Right atrium auricular region (tissue), 2 donors: ENCODE results near the gene RYR3. TPM values are rescaled to one million over a fixed set of nuclear protein-coding genes. Genes with fewer than 3 reads are reported as not detected.

Experiments used
- DNase-seq: peaks from one replicate; pipeline ENCODE4 v3.0.0-alpha.2; 2019; ENCODE audit warnings: low spot score
- H3K27ac ChIP-seq, 2 donors: fragments of 200-600 bp; sonication (generic); 1 replicate in 1 of 2; 2 replicates in 1 of 2; pipeline ENCODE4 v1.5.1; 2016 to 2019
- H3K27me3 ChIP-seq, 2 donors: fragments of 200-600 bp; sonication (generic); one replicate each; pipeline versions ENCODE4 v1.5.1 to v1.6.0; 2017 to 2019
- H3K36me3 ChIP-seq: fragments of 200-600 bp; sonication (generic); one replicate; pipeline ENCODE4 v1.5.1; 2016
- H3K4me1 ChIP-seq, 2 donors: fragments of 200-600 bp; sonication (generic); one replicate each; pipeline versions ENCODE4 v1.5.1 to v1.6.0; 2017 to 2019
- H3K4me3 ChIP-seq, 2 donors: fragments of 200-600 bp; sonication (generic); 1 replicate in 1 of 2; 2 replicates in 1 of 2; pipeline ENCODE4 v1.5.1; 2017 to 2019; ENCODE audit warnings: mild to moderate bottlenecking in 1 of 2, moderate library complexity in 1 of 2
- H3K9me3 ChIP-seq, 2 donors: fragments of 200-600 bp; sonication (generic); one replicate each; pipeline ENCODE4 v1.5.1; 2019
- CTCF ChIP-seq, 2 donors: fragments of 200-600 bp; sonication (generic); IDR thresholded peaks; one replicate each; pipeline ENCODE4 v1.5.1; 2019; ENCODE audit warnings: antibody characterized with exemption in 2 of 2
- total RNA-seq, 2 donors: library from RNA; depleted of rRNA; stranded (reverse); fragments of >200 nt; gene quantifications; one replicate each; pipeline ENCODE4 v1.1.0, GENCODE V29; 2016

RYR3 gene
- total RNA-seq, 2 donors from 2014 or later = 0.08 to 0.11 TPM

GRCh38 chr15:33857726-33858125 lies 547.0 kb downstream of the RYR3 start:
- H3K9me3 ChIP-seq = no peaks in the 10 kb centered on the region
- no peaks in the 10 kb centered on the region for H3K4me1 ChIP-seq
- no peak overlapping the region for H3K27ac ChIP-seq
- no peaks in the 10 kb centered on the region for H3K36me3 ChIP-seq
- H3K4me3 ChIP-seq = no peak overlapping the region
- H3K27me3 ChIP-seq = no peaks in the 10 kb centered on the region
- DNase-seq = no peak
- no peak for TF ChIP-seq CTCF (IDR thresholded peaks at IDR 0.05)

GRCh38 chr15:33858836-33859235 lies 548.1 kb downstream of the RYR3 start:
- H3K27me3 ChIP-seq = no peaks in the 10 kb centered on the region
- H3K9me3 ChIP-seq = no peaks in the 10 kb centered on the region
- no peak for DNase-seq
- H3K36me3 ChIP-seq = no peaks in the 10 kb centered on the region
- H3K27ac ChIP-seq = no peak overlapping the region
- H3K4me1 ChIP-seq = no peaks in the 10 kb centered on the region
- no peak overlapping the region for H3K4me3 ChIP-seq
- TF ChIP-seq CTCF (IDR thresholded peaks at IDR 0.05) = no peak

- no peaks in the 10 kb centered on the region for H3K27me3 ChIP-seq
- TF ChIP-seq CTCF (IDR thresholded peaks at IDR 0.05) = no peak
Measured at GRCh38 chr15:33859992-33860545, 549.3 kb downstream of the RYR3 start.

GRCh38 chr15:33860754-33861153 lies 550.0 kb downstream of the RYR3 start:
- H3K4me3 ChIP-seq = no peak overlapping the region
- H3K27ac ChIP-seq = no peak overlapping the region
- DNase-seq = no peak
- no peaks in the 10 kb centered on the region for H3K36me3 ChIP-seq
- no peaks in the 10 kb centered on the region for H3K9me3 ChIP-seq
- TF ChIP-seq CTCF (IDR thresholded peaks at IDR 0.05) = no peak
- no peaks in the 10 kb centered on the region for H3K4me1 ChIP-seq
- no peaks in the 10 kb centered on the region for H3K27me3 ChIP-seq

More at GRCh38 chr15:33859992-33860545, 549.3 kb downstream of the RYR3 start:
- no peaks in the 10 kb centered on the region for H3K4me1 ChIP-seq
- no peaks in the 10 kb centered on the region for H3K36me3 ChIP-seq
- no peak overlapping the region for H3K27ac ChIP-seq
- DNase-seq = no peak
- no peaks in the 10 kb centered on the region for H3K9me3 ChIP-seq
- no peak overlapping the region for H3K4me3 ChIP-seq

DNA sequence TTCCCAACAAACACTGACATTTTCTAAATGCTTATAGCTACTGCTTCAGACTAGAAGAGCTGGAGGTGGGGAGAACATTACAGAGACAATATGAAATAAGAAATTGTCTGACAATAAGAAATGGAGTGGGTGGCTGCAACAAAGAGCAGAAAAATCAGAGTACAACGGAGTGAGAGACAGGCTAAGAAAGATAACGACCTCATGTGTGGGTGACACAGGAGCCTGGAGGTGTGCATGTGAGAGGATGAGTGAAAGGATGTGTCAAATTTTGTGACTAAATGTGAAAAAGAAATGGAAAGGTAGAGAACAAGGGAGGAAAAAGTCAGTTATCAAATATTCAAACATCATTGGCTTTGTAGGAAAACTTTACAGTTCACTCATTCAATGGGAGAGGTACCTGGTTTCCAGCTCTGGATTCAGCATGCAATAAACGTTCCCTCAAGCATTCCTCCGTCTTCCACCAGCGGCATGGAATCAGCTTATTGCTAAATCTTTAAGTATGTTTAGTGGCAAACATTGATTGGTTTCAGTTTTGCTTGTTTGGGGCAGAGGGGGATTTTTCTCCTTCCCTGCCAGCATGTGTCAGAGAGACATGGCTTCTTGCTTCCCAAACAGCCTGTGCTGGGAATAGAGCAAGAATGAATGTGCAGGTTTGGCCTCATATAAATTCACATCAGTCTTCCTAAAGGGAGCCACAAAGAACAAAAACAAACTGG lies 553.8 kb downstream of the RYR3 start:
- no peaks in the 10 kb centered on the region for H3K27me3 ChIP-seq
- H3K36me3 ChIP-seq = no peaks in the 10 kb centered on the region
- no peak for TF ChIP-seq CTCF (IDR thresholded peaks at IDR 0.05)
- no peak for DNase-seq
- H3K27ac ChIP-seq = no peak overlapping the region
- H3K4me1 ChIP-seq = no peaks in the 10 kb centered on the region
- no peaks in the 10 kb centered on the region for H3K9me3 ChIP-seq
- H3K4me3 ChIP-seq = no peak overlapping the region
